GM12878 (cell line): ENCODE measurements around the gene RPS15A. TPM values are rescaled to one million over a fixed set of nuclear protein-coding genes. Genes with fewer than 3 reads are reported as not detected.

Experiments
- ATAC-seq: fragments of 200-7000 bp; cut with Tn5 transposase; 3 replicates; pipeline ENCODE4 v1.9.1; 2020; ENCODE audit warnings: mild to moderate bottlenecking, moderate library complexity
- BruUV-seq: library from RNA; stranded (reverse); fragments of 400-500 nt; replicated peaks from 2 replicates; lab custom pipeline; 2021; lab: Mats Ljungman, UMichigan
- CTCF ChIA-PET: fragments of 300-600 bp; sonication (Branson Sonifier 250); formaldehyde crosslinking; extraction: SDS; loops from one replicate; lab custom pipeline; 2021; ENCODE audit warnings: inconsistent platforms; lab: Yijun Ruan, JAX
- POLR2A ChIA-PET: fragments of 350-600 bp; formaldehyde crosslinking; extraction: SDS; loops from one replicate; lab custom pipeline; 2021; ENCODE audit warnings: inconsistent platforms; lab: Charles Lee
- RAD21 ChIA-PET: fragments of 300-600 bp; sonication (Branson Sonifier 250); formaldehyde crosslinking; loops from one replicate; lab custom pipeline; 2023; ENCODE audit warnings: antibody characterized with exemption; ENCODE audit not compliant: unreplicated experiment; lab: Charles Lee
- SMC1A ChIA-PET: fragments of 300-600 bp; sonication (Branson Sonifier 250); formaldehyde crosslinking; loops from one replicate; lab custom pipeline; 2023; ENCODE audit not compliant: unreplicated experiment, uncharacterized antibody; lab: Charles Lee
- DNase-seq: peaks from one replicate; pipeline ENCODE4 v3.0.0-alpha.2; 2011; ENCODE audit warnings: low read depth, low spot score
- FAIRE-seq: peaks from 3 replicates; lab custom pipeline; 2011; peaks lifted over from hg19 to GRCh38; lab: Jason Lieb, UNC
- H2AFZ ChIP-seq: 2 replicates; pipeline ENCODE4 v1.6.0; 2011; ENCODE audit warnings: low read depth, low read length, control low read depth; ENCODE audit not compliant: control insufficient read depth
- H3K27ac ChIP-seq: 2 replicates; pipeline ENCODE4 v1.5.1; 2011; ENCODE audit warnings: control low read depth; ENCODE audit not compliant: control insufficient read depth, insufficient read depth
- H3K27me3 ChIP-seq, 2 experiments: replicated peaks in 1 of 2; 2 replicates each; pipeline versions ENCODE4 v1.6.0 to v1.6.1; 2011; ENCODE audit warnings: low read length in 1 of 2; ENCODE audit not compliant: control insufficient read depth in 2 of 2, insufficient read depth in 2 of 2
- H3K36me3 ChIP-seq, 2 experiments: 2 replicates each; pipeline ENCODE4 v1.5.1; 2011; ENCODE audit warnings: low read length in 1 of 2; ENCODE audit not compliant: control insufficient read depth in 2 of 2, insufficient read depth in 2 of 2
- H3K4me1 ChIP-seq: 2 replicates; pipeline ENCODE4 v1.6.1; 2011; ENCODE audit warnings: mild to moderate bottlenecking, low read length, moderate library complexity, mixed read lengths; ENCODE audit not compliant: control insufficient read depth, insufficient read depth
- H3K4me2 ChIP-seq: 2 replicates; pipeline ENCODE4 v1.6.0; 2011; ENCODE audit warnings: control low read depth; ENCODE audit not compliant: control insufficient read depth, insufficient read depth
- H3K4me3 ChIP-seq: fragments of 200-600 bp; sonication (generic); 2 replicates; pipeline ENCODE4 v1.5.1; 2016
- H3K79me2 ChIP-seq: 2 replicates; pipeline ENCODE4 v1.6.0; 2011; ENCODE audit warnings: low read length; ENCODE audit not compliant: control insufficient read depth, insufficient read depth
- H3K9ac ChIP-seq: 2 replicates; pipeline ENCODE4 v1.8.0; 2011; ENCODE audit warnings: low read length, control low read depth, mixed read lengths; ENCODE audit not compliant: control insufficient read depth, insufficient read depth
- H3K9me3 ChIP-seq: replicated peaks from 3 replicates; pipeline ENCODE4 v1.5.1; 2011; ENCODE audit warnings: mild to moderate bottlenecking, low read length; ENCODE audit not compliant: control insufficient read depth, insufficient read depth
- H4K20me1 ChIP-seq: 2 replicates; pipeline ENCODE4 v1.6.0; 2011; ENCODE audit not compliant: control insufficient read depth, insufficient read depth
- BCL11A ChIP-seq: IDR thresholded peaks from 2 replicates; pipeline ENCODE4 v1.6.1; 2011; ENCODE audit warnings: low read depth, low read length
- CEBPB ChIP-seq, 2 experiments: fragments of 150-350 bp in 1 of 2; IDR thresholded peaks; 2 replicates each; pipeline ENCODE4 v1.6.1; 2012 to 2014; ENCODE audit warnings: low read depth in 2 of 2, low read length in 2 of 2, borderline replicate concordance in 1 of 2, inconsistent platforms in 1 of 2
- CHD4 ChIP-seq: fragments of 200-600 bp; sonication (generic); IDR thresholded peaks from 2 replicates; pipeline ENCODE4 v1.6.1; 2016; ENCODE audit warnings: mild to moderate bottlenecking
- IKZF1 ChIP-seq: fragments of 450-650 bp; conservative IDR thresholded peaks from 2 replicates; pipeline ENCODE4 v1.6.1; 2017; ENCODE audit warnings: antibody characterized with exemption, mild to moderate bottlenecking
- JUND ChIP-seq: IDR thresholded peaks from 2 replicates; pipeline ENCODE4 v1.6.1; 2012; ENCODE audit warnings: low read depth, mild to moderate bottlenecking, low read length, improper control_type of control experiment, moderate library complexity
- KLF5 ChIP-seq: fragments of 450-650 bp; IDR thresholded peaks from 2 replicates; pipeline ENCODE4 v1.6.1; 2014; ENCODE audit warnings: mild to moderate bottlenecking; ENCODE audit not compliant: partially characterized antibody
- MXI1 ChIP-seq: fragments of 150-350 bp; IDR thresholded peaks from 2 replicates; pipeline ENCODE4 v1.6.1; 2011; ENCODE audit warnings: low read depth, mild to moderate bottlenecking, inconsistent platforms, low read length, improper control_type of control experiment
- RB1 ChIP-seq: fragments of 450-650 bp; formaldehyde crosslinking; IDR thresholded peaks from 2 replicates; pipeline ENCODE4 v1.6.1; 2017; ENCODE audit warnings: mild to moderate bottlenecking, borderline replicate concordance
- SPI1 ChIP-seq: IDR thresholded peaks from 2 replicates; pipeline ENCODE4 v1.6.1; 2011; ENCODE audit warnings: low read depth, mild to moderate bottlenecking, low read length, moderate library complexity, borderline replicate concordance; ENCODE audit not compliant: insufficient read depth
- STAT1 ChIP-seq: fragments of 450-650 bp; conservative IDR thresholded peaks from 2 replicates; pipeline ENCODE4 v1.6.1; 2014; ENCODE audit warnings: antibody characterized with exemption, mild to moderate bottlenecking
- TCF3 ChIP-seq: IDR thresholded peaks from 2 replicates; pipeline ENCODE4 v1.6.1; 2012; ENCODE audit warnings: low read depth, mild to moderate bottlenecking, low read length, borderline replicate concordance; ENCODE audit not compliant: insufficient read depth
- TCF7 ChIP-seq: IDR thresholded peaks from 2 replicates; pipeline ENCODE4 v1.6.1; 2014; ENCODE audit warnings: antibody characterized with exemption, borderline replicate concordance
- ZNF274 ChIP-seq: IDR thresholded peaks from one replicate; pipeline ENCODE4 v1.8.0; 2011; ENCODE audit not compliant: insufficient read length, insufficient read depth
- ZNF622 ChIP-seq: fragments of 450-650 bp; IDR thresholded peaks from 2 replicates; pipeline ENCODE4 v1.6.1; 2017; ENCODE audit warnings: mild to moderate bottlenecking, inconsistent platforms
- WGBS: methylation state at CpG from one replicate; pipeline ENCODE4 v1.1.6; 2016; ENCODE audit warnings: low lambda C conversion rate; ENCODE audit not compliant: insufficient replicate concordance, insufficient coverage; ENCODE audit errors: missing lambda C conversion rate; 5-methylcytosine and 5-hydroxymethylcytosine counted together
- in situ Hi-C: fragments of 300-500 bp; cut with MboI; formaldehyde crosslinking; loops from 9 replicates; pipeline ENCODE4 v1.14.3; 2018; ENCODE audit warnings: mixed read lengths
- intact Hi-C: fragments of 100-400 bp; cut with micrococcal nuclease; formaldehyde crosslinking; loops from one replicate; pipeline ENCODE4 v1.14.2; 2022; ENCODE audit not compliant: unreplicated experiment
- polyA plus RNA-seq, 11 experiments: library from polyadenylated mRNA; depleted of rRNA in 4 of 11; unstranded in 6 of 11; stranded (reverse) in 5 of 11; fragments of >200 nt; fragmentation: Nextera tagmentation in 4 of 11; fragmentation: Illumina TruSeq in 1 of 11; extraction: Ambion mirVana in 4 of 11; extraction: Trizol in 1 of 11; gene quantifications; 1 replicate in 1 of 11; 2 replicates in 10 of 11; pipeline versions ENCODE4 v1.2.1 to v1.2.3, GENCODE V29; 2011 to 2016; ENCODE audit warnings: inconsistent platforms in 2 of 11, missing spikeins in 2 of 11, low read depth in 1 of 11
- total RNA-seq, 4 experiments: library from RNA; depleted of rRNA in 3 of 4; stranded (reverse); fragments of >200 nt in 3 of 4; fragmentation: Illumina TruSeq in 1 of 4; extraction: Trizol in 1 of 4; gene quantifications; 2 replicates each; pipeline versions ENCODE4 v1.2.1 to v1.2.3, GENCODE V29; 2013 to 2021
- TF ChIP-seq, protein P1 (sequence below): fragments of 450-650 bp; IDR thresholded peaks from 2 replicates; pipeline ENCODE4 v1.6.1; 2016; ENCODE audit warnings: mild to moderate bottlenecking

The RPS15A gene
- total and polyA plus RNA-seq, 10 of the 15 experiments (the other 5 are each of a cell fraction or from before 2014, with no cell fraction given) = 1,566 to 6,408 (median 2,999) TPM

DNA sequence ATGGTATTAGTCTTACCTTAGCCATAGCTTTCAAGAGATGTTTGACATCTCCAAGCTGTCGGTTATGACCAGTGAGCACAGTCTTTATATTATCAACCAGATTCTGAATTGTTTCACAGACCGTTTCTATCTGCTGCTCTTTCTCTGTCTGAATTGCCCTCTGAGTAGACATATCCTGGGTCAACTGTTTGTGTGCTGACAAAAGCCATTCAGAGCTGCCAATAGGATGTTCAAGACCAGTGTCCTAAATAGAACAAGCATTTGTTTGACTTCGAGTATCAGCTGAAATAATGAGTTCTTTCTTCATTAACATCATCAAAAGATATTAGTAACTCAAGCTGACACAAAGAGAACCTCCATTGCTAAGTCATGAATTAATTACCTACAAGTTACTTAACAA lies 26.2 kb upstream of the RPS15A start:
- no TSS peak for BruUV-seq
- H3K4me2 ChIP-seq = no peak overlapping the region
- ChIA-PET CTCF (interaction anchor here (0.6 to 4.8 kb wide), 6 partner anchors 11 to 119 kb away, joined by 3 to 29 read pairs (median 4); partner anchors contain the start of gene ARL6IP1), POLR2A (interaction anchor here (1.0 to 1.2 kb wide), 2 partner anchors 12 to 17 kb away, joined by 4 to 5 read pairs; no protein-coding TSS in a partner anchor), RAD21 (interaction anchor here (0.6 to 1.9 kb wide), 2 partner anchors 15 to 155 kb away, joined by 5 read pairs; partner anchors contain the start of gene ARL6IP1), SMC1A (interaction anchor here (0.6 to 2.5 kb wide), 6 partner anchors 8 to 82 kb away, joined by 3 to 12 read pairs (median 4); partner anchors contain the start of gene ARL6IP1)
- no peaks in the 10 kb centered on the region for H4K20me1 ChIP-seq
- FAIRE-seq (no peak), ATAC-seq (no peak), DNase-seq (no peak)
- no peaks in the 10 kb centered on the region for H3K9me3 ChIP-seq
- no peak overlapping the region for H3K27ac ChIP-seq
- no peak overlapping the region for H2AFZ ChIP-seq
- H3K79me2 ChIP-seq = no peaks in the 10 kb centered on the region
- peaks cover 5 to 28% of the 10 kb centered on the region in 2 experiments for H3K36me3 ChIP-seq
- in situ Hi-C loops (no loop called here), intact Hi-C loops (loop anchor here (10.0 kb wide), 1 partner anchor 69 kb away; no protein-coding TSS in a partner anchor)
- no peak for TF ChIP-seq ZNF274
- no peak for TF ChIP-seq STAT1
- TF ChIP-seq TCF7 = no peak
- TF ChIP-seq, protein P1, sequence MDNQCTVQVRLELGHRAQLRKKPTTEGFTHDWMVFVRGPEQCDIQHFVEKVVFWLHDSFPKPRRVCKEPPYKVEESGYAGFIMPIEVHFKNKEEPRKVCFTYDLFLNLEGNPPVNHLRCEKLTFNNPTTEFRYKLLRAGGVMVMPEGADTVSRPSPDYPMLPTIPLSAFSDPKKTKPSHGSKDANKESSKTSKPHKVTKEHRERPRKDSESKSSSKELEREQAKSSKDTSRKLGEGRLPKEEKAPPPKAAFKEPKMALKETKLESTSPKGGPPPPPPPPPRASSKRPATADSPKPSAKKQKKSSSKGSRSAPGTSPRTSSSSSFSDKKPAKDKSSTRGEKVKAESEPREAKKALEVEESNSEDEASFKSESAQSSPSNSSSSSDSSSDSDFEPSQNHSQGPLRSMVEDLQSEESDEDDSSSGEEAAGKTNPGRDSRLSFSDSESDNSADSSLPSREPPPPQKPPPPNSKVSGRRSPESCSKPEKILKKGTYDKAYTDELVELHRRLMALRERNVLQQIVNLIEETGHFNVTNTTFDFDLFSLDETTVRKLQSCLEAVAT = no peak
- TF ChIP-seq RB1 = no peak
- TF ChIP-seq TCF3 = no peak
- no peak for TF ChIP-seq ZNF622
- TF ChIP-seq JUND = no peak
- TF ChIP-seq KLF5 = no peak
- TF ChIP-seq BCL11A = no peak
- no peak for TF ChIP-seq SPI1
- TF ChIP-seq CEBPB (IDR thresholded peaks at IDR 0.05; ENCODE audit: borderline replicate concordance in 1 of 2, low read depth in 2 of 2, low read length in 2 of 2) = no peak
- TF ChIP-seq MXI1 = no peak
- TF ChIP-seq IKZF1 = no peak
- TF ChIP-seq CHD4 = no peak
- H3K27me3 ChIP-seq = no peaks in the 10 kb centered on the region
- no peaks in the 10 kb centered on the region for H3K4me1 ChIP-seq
- no peak overlapping the region for H3K4me3 ChIP-seq
- WGBS = 80% methylated on average over 3 of the region's 3 CpGs
- no peak overlapping the region for H3K9ac ChIP-seq
